Smooth muscle cell of the pulmonary artery (primary cell): ENCODE measurements around the gene NOXRED1. TPM values are rescaled to one million over a fixed set of nuclear protein-coding genes. Genes with fewer than 3 reads are reported as not detected.

Experiments
- total RNA-seq: library from RNA; depleted of rRNA; stranded (reverse); fragments of >200 nt; gene quantifications from 2 replicates; pipeline ENCODE4 v1.2.3, GENCODE V29; 2014

NOXRED1 gene
- 0.33 and 0.40 TPM in 2 replicates for total RNA-seq

GRCh38 chr14:77423423-77423822, at the start of gene NOXRED1:
TSS of gene NOXRED1 (minus strand) at chr14:77423523. CDS start at chr14:77422889, 634 bp downstream.

GRCh38 chr14:77457522-77458248, 34.4 kb upstream of the NOXRED1 start, which contains the start of the genes AHSA1 and VIPAS39:
TSS of gene AHSA1 (plus strand) at chr14:77458093. CDS start at chr14:77458190, 97 bp downstream.
TSS of gene VIPAS39 (minus strand) at chr14:77457601. CDS start at chr14:77454102, 3,499 bp downstream.

GRCh38 chr14:77376771-77377501, 46.4 kb downstream of the NOXRED1 start, which contains the start of the genes SAMD15 and TMED8:
TSS of gene SAMD15 (plus strand) at chr14:77377379. CDS start at chr14:77377419, 40 bp downstream.
TSS of gene TMED8 (minus strand) at chr14:77377094. CDS start at chr14:77377053, 41 bp downstream.

Other genes starting within 250 kb of the NOXRED1 start
- under 0.01 and 0.17 TPM in 2 replicates for gene TMEM63C, start 241.7 kb downstream of the NOXRED1 start, total RNA-seq
- not detected in 2 replicates for gene NGB, start 152.3 kb downstream of the NOXRED1 start, total RNA-seq
- gene POMT2, start 102.6 kb downstream of the NOXRED1 start, total RNA-seq, result 16.2 and 27.1 TPM in 2 replicates
- 11.5 and 11.7 TPM in 2 replicates for gene GSTZ1, start 102.5 kb downstream of the NOXRED1 start, total RNA-seq
- 11.9 and 14.8 TPM in 2 replicates for gene TMED8, start 46.4 kb downstream of the NOXRED1 start, total RNA-seq
- gene SAMD15, start 46.1 kb downstream of the NOXRED1 start, total RNA-seq, result 1.4 and 1.7 TPM in 2 replicates
- gene VIPAS39, start 34.1 kb upstream of the NOXRED1 start, total RNA-seq, result 24.9 and 26.6 TPM in 2 replicates
- gene AHSA1, start 34.6 kb upstream of the NOXRED1 start, total RNA-seq, result 86.5 and 101 TPM in 2 replicates
- 0.52 and 3.2 TPM in 2 replicates for gene ISM2, start 75.3 kb upstream of the NOXRED1 start, total RNA-seq
- gene SPTLC2, start 193.1 kb upstream of the NOXRED1 start, total RNA-seq, result 32.5 and 33.6 TPM in 2 replicates